Medulla oblongata (tissue), 1 donor: ENCODE data around the gene DSPP.

Source experiments
- DNase-seq: peaks from one replicate; pipeline ENCODE4 v3.0.0-alpha.2; 2015; ENCODE audit errors: extremely low spot score

DSPP gene

GRCh38 chr4:87631668-87632067, 23.3 kb downstream of the DSPP start:
- DNase-seq, result no peak

GRCh38 chr4:87632469-87632868, 24.1 kb downstream of the DSPP start:
- DNase-seq, result no peak

- DNase-seq, result no peak
Measured at GRCh38 chr4:87633243-87633642, 24.9 kb downstream of the DSPP start.

- DNase-seq, result no peak
Measured at GRCh38 chr4:87644286-87644685, 36.0 kb downstream of the DSPP start.

- DNase-seq, result no peak
Measured at GRCh38 chr4:87649980-87650379, 41.7 kb downstream of the DSPP start, which contains the start of gene DMP1. Gene DMP1 (plus strand): TSS chr4:87650280. CDS start chr4:87656493, 6,213 bp downstream.

- no peak for DNase-seq
Measured at GRCh38 chr4:87650938-87651337, 42.6 kb downstream of the DSPP start.

GRCh38 chr4:87651941-87652340, 43.6 kb downstream of the DSPP start:
- DNase-seq, result no peak

GRCh38 chr4:87654487-87655044, 46.2 kb downstream of the DSPP start:
- DNase-seq, result no peak

- no peak for DNase-seq
Measured at GRCh38 chr4:87657525-87657924, 49.2 kb downstream of the DSPP start.

GRCh38 chr4:87659247-87659931, 51.1 kb downstream of the DSPP start:
- no peak for DNase-seq

GRCh38 chr4:87662871-87663270, 54.5 kb downstream of the DSPP start:
- no peak for DNase-seq
